DMS 273 (cell line): Measurements from ENCODE around the gene PNPLA2.

Source experiments
- DNase-seq: peaks from one replicate; lab custom pipeline; 2025; ENCODE audit not compliant: unreplicated experiment; lab: John Stamatoyannopoulos, UW

PNPLA2 gene

GRCh38 chr11:797296-798092 is 21.2 kb upstream of the PNPLA2 start:
- DNase-seq = peak; percentile 93

- DNase-seq = peak; percentile 91
Measured at GRCh38 chr11:798093-798713, 20.5 kb upstream of the PNPLA2 start, which contains the start of gene SLC25A22. TSS of gene SLC25A22 (minus strand) at chr11:798281. CDS start at chr11:795006, 3,275 bp downstream.

- no peak for DNase-seq
Measured at GRCh38 chr11:799641-800316, 18.9 kb upstream of the PNPLA2 start.

GRCh38 chr11:800473-800872 is 18.2 kb upstream of the PNPLA2 start:
- no peak for DNase-seq

- no peak for DNase-seq
Measured at GRCh38 chr11:801097-801780, 17.5 kb upstream of the PNPLA2 start.

- DNase-seq = no peak
Measured at GRCh38 chr11:802018-802617, 16.6 kb upstream of the PNPLA2 start.

- DNase-seq = peak; percentile 57
Measured at GRCh38 chr11:802693-803466, 15.8 kb upstream of the PNPLA2 start.

GRCh38 chr11:803467-803742 is 15.3 kb upstream of the PNPLA2 start:
- DNase-seq = no peak

- peak; percentile 81 for DNase-seq
Measured at GRCh38 chr11:803770-804598, 14.7 kb upstream of the PNPLA2 start.

- DNase-seq = no peak
Measured at GRCh38 chr11:804599-804964, 14.1 kb upstream of the PNPLA2 start.

- peak; percentile 55 for DNase-seq
Measured at GRCh38 chr11:808427-809286, 10.1 kb upstream of the PNPLA2 start.

GRCh38 chr11:809287-810039 is 9.3 kb upstream of the PNPLA2 start, which contains the start of gene RPLP2:
TSS of gene RPLP2 (plus strand) at chr11:809967. CDS start at chr11:810235, 268 bp downstream.
- peak; percentile 98 for DNase-seq

- DNase-seq = no peak
Measured at GRCh38 chr11:810040-810567, 8.6 kb upstream of the PNPLA2 start.

- no peak for DNase-seq
Measured at GRCh38 chr11:811446-812245, 7.1 kb upstream of the PNPLA2 start.

- DNase-seq = no peak
Measured at GRCh38 chr11:812390-812789, 6.3 kb upstream of the PNPLA2 start.

- DNase-seq = no peak
Measured at GRCh38 chr11:813072-813455, 5.7 kb upstream of the PNPLA2 start.
